ENCODE results near the gene HMCN1. TPM values are rescaled to one million over a fixed set of nuclear protein-coding genes. Genes with fewer than 3 reads are reported as not detected.

Gene HMCN1
- 0.23 TPM for total RNA-seq (2021; ENCODE audit: unreplicated experiment)
- polyA plus RNA-seq (2012; ENCODE audit: insufficient read length), result 0.30 TPM
- Bru-seq, nascent RNA, result percentile 19 among the genes with signal in this experiment
- percentile 13 among the genes with signal in this experiment for BruChase-seq, experiment 1, labeled RNA remaining after a 2-hour chase
- BruChase-seq, experiment 2, labeled RNA remaining after a 6-hour chase, result percentile 13 among the genes with signal in this experiment
- long read RNA-seq, result 0 reads

DNA sequence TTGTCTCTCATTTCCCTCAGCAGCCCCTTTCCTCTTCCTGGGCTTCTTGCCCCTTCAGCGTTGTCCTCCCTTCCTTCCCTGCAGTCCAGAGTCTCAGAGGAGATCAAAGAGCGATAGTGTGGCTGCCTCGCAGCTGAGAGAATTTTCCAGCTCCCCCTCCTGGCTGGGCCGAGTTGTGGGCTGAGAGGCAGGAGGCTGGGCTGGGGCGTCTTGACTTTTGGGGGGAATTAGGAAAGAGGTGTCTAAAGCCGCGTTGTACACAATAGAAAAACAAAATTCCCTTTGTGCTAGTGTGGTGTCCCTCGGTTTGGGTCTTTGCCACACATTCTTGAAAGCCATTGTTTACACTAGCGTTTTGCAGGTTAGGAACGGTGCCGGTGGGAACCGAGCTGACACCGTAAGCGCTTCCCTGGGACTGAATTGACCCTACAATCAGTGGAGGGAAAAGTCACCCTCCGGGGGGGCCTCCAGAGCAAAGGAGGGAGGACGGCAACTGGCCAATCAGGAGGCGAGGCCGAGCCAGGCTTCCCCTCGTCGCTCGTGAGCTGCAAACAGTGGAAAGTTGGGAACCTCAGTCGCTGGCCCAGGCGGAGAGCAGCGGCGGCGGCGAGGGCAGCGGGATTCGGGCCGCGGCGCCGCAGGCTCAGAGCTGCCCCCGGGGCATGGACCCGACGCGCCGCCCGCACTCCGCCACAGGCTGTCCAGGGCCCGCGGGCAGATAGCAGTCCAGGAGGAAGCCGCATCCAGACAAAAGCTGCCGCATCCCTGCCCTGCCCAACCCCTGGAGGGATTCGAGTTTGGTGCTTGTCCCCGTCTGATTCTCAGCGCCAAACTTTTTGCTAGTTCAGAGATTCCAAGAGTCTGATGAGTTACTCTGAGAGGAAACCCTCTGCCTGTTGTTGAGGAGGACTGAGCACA lies at the start of gene HMCN1:
Gene HMCN1 (plus strand): TSS at position 574 of the 918 bp plus-strand sequence. CDS start 389 bp downstream, outside the sequence.
- BruUV-seq (replicated peaks), result no TSS peak
- ChIA-PET CTCF (no interaction called here), POLR2A (no interaction called here)
- Histone ChIP-seq H3K27me3 (ENCODE audit: control insufficient read depth, insufficient read depth, low read length) (peaks cover 18% of the 10 kb centered on the region), H3K36me3 (ENCODE audit: control insufficient read depth, insufficient read depth, low read length) (no peaks in the 10 kb centered on the region; the same call in 1 of the 2 replicates), H3K4me1 (ENCODE audit: control insufficient read depth, insufficient read depth, low read length) (peaks cover 6% of the 10 kb centered on the region), H3K27ac (ENCODE audit: low read length) (no peak within 1 kb of the TSS), H3K4me3 (ENCODE audit: low read depth in 2 of 2, low read length in 2 of 2) (peak within 1 kb of the TSS; percentile 46 to 64), H3K9me3 (ENCODE audit: control insufficient read depth, insufficient read depth, low read depth, low read length) (no peaks in the 10 kb centered on the region)
- ATAC-seq (peak; percentile 91), DNase-seq (ENCODE audit: low read depth, low spot score) (no peak)
- intact Hi-C loops (cut with micrococcal nuclease; ENCODE audit: unreplicated experiment) (no loop called here), in situ Hi-C loops (cut with HindIII; ENCODE audit: low pct_unique_long_range_greater_than_20kb, low sequenced_read_pairs) (no loop called here)
- no peak for TF ChIP-seq SIN3A (IDR thresholded peaks at IDR 0.05; ENCODE audit: borderline replicate concordance, insufficient read depth, low read depth, low read length)
- TF ChIP-seq TCF7L2 (IDR thresholded peaks at IDR 0.05; ENCODE audit: low read depth, low read length), result peak; percentile 83
- TF ChIP-seq, protein P1, sequence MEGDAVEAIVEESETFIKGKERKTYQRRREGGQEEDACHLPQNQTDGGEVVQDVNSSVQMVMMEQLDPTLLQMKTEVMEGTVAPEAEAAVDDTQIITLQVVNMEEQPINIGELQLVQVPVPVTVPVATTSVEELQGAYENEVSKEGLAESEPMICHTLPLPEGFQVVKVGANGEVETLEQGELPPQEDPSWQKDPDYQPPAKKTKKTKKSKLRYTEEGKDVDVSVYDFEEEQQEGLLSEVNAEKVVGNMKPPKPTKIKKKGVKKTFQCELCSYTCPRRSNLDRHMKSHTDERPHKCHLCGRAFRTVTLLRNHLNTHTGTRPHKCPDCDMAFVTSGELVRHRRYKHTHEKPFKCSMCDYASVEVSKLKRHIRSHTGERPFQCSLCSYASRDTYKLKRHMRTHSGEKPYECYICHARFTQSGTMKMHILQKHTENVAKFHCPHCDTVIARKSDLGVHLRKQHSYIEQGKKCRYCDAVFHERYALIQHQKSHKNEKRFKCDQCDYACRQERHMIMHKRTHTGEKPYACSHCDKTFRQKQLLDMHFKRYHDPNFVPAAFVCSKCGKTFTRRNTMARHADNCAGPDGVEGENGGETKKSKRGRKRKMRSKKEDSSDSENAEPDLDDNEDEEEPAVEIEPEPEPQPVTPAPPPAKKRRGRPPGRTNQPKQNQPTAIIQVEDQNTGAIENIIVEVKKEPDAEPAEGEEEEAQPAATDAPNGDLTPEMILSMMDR (IDR thresholded peaks at IDR 0.05), result peak; percentile 70
- TF ChIP-seq, protein P2, sequence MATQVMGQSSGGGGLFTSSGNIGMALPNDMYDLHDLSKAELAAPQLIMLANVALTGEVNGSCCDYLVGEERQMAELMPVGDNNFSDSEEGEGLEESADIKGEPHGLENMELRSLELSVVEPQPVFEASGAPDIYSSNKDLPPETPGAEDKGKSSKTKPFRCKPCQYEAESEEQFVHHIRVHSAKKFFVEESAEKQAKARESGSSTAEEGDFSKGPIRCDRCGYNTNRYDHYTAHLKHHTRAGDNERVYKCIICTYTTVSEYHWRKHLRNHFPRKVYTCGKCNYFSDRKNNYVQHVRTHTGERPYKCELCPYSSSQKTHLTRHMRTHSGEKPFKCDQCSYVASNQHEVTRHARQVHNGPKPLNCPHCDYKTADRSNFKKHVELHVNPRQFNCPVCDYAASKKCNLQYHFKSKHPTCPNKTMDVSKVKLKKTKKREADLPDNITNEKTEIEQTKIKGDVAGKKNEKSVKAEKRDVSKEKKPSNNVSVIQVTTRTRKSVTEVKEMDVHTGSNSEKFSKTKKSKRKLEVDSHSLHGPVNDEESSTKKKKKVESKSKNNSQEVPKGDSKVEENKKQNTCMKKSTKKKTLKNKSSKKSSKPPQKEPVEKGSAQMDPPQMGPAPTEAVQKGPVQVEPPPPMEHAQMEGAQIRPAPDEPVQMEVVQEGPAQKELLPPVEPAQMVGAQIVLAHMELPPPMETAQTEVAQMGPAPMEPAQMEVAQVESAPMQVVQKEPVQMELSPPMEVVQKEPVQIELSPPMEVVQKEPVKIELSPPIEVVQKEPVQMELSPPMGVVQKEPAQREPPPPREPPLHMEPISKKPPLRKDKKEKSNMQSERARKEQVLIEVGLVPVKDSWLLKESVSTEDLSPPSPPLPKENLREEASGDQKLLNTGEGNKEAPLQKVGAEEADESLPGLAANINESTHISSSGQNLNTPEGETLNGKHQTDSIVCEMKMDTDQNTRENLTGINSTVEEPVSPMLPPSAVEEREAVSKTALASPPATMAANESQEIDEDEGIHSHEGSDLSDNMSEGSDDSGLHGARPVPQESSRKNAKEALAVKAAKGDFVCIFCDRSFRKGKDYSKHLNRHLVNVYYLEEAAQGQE (IDR thresholded peaks at IDR 0.05; ENCODE audit: insufficient read depth in 1 of 2, low read depth in 2 of 2, low read length in 1 of 2), result no peak
- no peak for TF ChIP-seq POLR2AphosphoS5 (IDR thresholded peaks at IDR 0.05; ENCODE audit: low read depth, low read length)

DNA sequence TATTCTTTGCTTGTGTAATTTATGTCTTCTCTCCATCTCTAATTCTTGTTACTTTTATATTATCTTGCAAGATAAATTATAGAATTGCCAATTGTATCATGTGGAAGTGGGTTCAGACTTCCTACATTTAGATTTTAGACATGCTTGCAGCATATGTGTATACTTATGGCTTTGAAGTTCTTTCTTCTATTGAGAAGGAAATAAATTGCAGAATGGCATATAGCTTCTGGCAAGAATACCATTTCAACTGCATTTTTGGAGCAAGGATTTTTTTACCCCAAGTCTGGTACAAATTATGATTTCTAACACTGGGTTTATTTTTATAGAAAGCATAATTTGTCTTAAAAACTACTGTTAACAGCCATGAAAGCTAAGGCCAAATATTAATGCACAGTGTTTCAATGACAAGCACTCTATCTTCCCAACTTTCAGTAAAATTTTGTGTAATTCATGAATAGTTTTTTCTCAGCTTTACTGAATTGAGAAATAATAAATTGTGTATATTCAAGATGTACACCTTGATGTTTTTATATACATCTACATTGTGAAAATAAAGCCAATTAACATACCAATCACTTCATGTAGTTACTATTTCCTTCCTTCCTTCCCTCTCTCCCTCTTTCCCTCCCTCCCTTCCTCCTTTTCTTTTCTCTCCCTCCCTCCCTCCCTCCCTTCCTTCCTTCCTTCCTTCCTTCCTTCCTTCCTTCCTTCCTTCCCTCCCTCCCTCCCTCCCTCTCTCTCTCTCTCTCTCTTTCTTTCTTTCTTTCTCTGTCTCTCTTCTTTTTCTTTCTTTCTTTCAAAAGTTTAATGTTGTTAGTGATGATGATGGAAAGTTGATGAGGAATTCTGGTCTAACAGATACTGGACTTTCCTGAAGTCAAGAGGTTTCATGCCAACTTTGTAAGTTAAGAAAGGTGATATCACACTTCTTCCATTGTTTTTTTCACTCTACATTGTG lies 47.1 kb upstream of the HMCN1 start:
- no peak overlapping the region for H3K27ac ChIP-seq (ENCODE audit: low read length)
- intact Hi-C loops (cut with micrococcal nuclease; ENCODE audit: unreplicated experiment), result loop anchor here (10.0 kb wide), 2 partner anchors 482 to 702 kb away; no protein-coding TSS in a partner anchor
- DNase-seq (ENCODE audit: low read depth, low spot score), result no peak
- in situ Hi-C loops (cut with HindIII; ENCODE audit: low pct_unique_long_range_greater_than_20kb, low sequenced_read_pairs), result no loop called here
- no peaks in the 10 kb centered on the region for H3K27me3 ChIP-seq (ENCODE audit: control insufficient read depth, insufficient read depth, low read length)
- no peak for ATAC-seq
- H3K36me3 ChIP-seq (ENCODE audit: control insufficient read depth, insufficient read depth, low read length), result no peaks in the 10 kb centered on the region
- ChIA-PET POLR2A (no interaction called here), CTCF (no interaction called here)
- TF ChIP-seq, protein P1 (IDR thresholded peaks at IDR 0.05), result no peak
- TF ChIP-seq POLR2AphosphoS5 (IDR thresholded peaks at IDR 0.05; ENCODE audit: low read depth, low read length) (no peak), SIN3A (IDR thresholded peaks at IDR 0.05; ENCODE audit: borderline replicate concordance, insufficient read depth, low read depth, low read length) (no peak)
- no TSS peak for BruUV-seq (replicated peaks)
- H3K4me1 ChIP-seq (ENCODE audit: control insufficient read depth, insufficient read depth, low read length), result no peaks in the 10 kb centered on the region
- H3K9me3 ChIP-seq (ENCODE audit: control insufficient read depth, insufficient read depth, low read depth, low read length), result no peaks in the 10 kb centered on the region
- no peak overlapping the region for H3K4me3 ChIP-seq (ENCODE audit: low read depth in 2 of 2, low read length in 2 of 2)

Measured in Panc1 (cell line).